ENCODE measurements around the gene ASCC1.

DNA sequence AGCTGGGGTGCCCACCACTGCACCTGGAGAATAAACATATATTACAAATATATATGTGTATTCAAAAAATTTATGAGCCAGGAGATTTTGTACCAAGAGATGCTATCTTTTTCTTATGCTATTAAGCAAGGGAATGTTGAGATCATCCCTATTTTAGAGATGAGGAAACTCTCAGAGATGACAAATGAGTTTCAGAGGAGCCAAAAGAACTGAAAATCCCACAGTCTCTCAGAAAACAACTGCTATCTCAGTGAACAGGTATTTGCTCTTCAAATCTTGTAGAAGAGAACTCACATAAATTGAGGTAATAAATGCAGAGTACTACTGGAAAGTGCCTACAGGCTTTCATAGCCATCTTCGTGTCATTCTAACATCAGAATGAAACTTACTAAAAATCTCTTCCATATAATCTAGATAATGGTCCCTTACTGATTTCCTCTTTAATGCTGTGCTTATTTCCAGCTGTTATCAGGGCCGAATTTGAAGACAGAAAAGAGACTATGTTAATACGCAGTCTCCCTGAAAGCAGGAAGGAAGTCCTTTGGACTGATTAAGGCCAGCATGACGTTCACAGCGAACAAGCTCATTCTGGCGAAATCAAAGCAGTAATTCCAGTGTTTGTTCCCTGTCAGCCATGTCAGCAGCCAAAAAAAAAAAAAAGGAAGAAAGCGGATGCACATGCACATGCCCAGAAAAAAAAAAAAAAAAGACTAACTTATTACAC is 29.7 kb downstream of the ASCC1 start:
- TF ChIP-seq, protein P1, sequence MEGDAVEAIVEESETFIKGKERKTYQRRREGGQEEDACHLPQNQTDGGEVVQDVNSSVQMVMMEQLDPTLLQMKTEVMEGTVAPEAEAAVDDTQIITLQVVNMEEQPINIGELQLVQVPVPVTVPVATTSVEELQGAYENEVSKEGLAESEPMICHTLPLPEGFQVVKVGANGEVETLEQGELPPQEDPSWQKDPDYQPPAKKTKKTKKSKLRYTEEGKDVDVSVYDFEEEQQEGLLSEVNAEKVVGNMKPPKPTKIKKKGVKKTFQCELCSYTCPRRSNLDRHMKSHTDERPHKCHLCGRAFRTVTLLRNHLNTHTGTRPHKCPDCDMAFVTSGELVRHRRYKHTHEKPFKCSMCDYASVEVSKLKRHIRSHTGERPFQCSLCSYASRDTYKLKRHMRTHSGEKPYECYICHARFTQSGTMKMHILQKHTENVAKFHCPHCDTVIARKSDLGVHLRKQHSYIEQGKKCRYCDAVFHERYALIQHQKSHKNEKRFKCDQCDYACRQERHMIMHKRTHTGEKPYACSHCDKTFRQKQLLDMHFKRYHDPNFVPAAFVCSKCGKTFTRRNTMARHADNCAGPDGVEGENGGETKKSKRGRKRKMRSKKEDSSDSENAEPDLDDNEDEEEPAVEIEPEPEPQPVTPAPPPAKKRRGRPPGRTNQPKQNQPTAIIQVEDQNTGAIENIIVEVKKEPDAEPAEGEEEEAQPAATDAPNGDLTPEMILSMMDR (IDR thresholded peaks at IDR 0.05) = no peak
- TF ChIP-seq EZH2phosphoT487 (IDR thresholded peaks at IDR 0.05) (no peak), EZH2 (IDR thresholded peaks at IDR 0.05) (no peak)

Measured in neural progenitor cell (in vitro differentiated cells).